DMS79 (cell line): ENCODE data around the gene ANKRD65.
"Not testable (repeated sequence)": the region's sequence is repeated elsewhere in the genome, so short reads cannot be mapped to it uniquely, and the experiment has no call there.

Source experiments
- DNase-seq: peaks from one replicate; lab custom pipeline; 2025; lab: John Stamatoyannopoulos, UW

Gene ANKRD65

DNA sequence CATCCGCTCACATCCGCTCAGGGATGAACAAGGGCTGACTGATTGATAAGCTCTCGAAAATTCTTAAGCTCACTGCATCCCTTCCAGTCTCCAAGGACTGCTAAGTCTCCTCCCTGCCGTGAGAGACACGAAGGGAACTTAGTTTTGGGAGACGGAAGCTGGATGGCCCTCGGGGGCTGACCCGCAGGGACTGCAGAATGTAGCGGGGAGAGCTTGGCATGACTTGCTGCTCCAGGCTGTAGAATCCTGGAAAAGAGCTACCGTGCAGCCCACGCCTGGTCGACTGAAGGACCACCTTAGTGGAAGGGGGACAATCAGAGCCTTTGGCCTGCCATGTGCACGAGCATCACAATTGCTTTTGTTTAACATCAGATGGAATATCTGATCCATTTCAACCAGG lies 5.3 kb downstream of the ANKRD65 start:
- no peak for DNase-seq

DNA sequence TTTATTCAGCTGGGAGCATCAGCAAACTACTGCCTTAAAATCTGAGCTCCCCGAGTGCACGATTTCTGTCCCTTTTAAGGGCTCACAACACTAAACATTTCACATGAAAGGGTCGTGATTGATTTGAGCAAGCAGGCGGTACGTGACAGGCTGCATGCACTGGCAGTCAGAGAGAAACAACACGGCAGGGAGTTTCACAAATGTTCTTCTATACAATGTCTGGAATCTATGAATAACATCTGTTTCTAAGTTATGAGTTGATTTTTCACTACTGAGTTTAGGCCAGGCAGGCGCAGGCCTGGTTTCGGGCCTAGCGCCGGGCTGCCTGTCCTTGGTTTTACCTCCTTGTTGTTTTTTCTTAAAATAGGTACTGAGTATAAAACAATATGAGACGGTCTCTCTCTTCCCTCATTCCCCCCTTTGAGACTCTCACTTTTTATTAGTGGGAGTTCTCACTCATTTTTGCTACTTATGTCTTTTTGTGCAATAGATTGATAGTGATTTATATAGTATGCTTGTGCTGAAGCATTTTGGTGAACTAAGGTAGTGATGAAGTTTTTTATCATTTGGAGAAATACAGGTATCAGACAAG lies 8.7 kb downstream of the ANKRD65 start:
- not testable (repeated sequence) for DNase-seq

- no peak for DNase-seq
These were observed 9.4 kb downstream of the ANKRD65 start for GRCh38 chr1:1411626-1412025.

- not testable (repeated sequence) for DNase-seq
These were observed 10.8 kb downstream of the ANKRD65 start for GRCh38 chr1:1410238-1410637.

DNA sequence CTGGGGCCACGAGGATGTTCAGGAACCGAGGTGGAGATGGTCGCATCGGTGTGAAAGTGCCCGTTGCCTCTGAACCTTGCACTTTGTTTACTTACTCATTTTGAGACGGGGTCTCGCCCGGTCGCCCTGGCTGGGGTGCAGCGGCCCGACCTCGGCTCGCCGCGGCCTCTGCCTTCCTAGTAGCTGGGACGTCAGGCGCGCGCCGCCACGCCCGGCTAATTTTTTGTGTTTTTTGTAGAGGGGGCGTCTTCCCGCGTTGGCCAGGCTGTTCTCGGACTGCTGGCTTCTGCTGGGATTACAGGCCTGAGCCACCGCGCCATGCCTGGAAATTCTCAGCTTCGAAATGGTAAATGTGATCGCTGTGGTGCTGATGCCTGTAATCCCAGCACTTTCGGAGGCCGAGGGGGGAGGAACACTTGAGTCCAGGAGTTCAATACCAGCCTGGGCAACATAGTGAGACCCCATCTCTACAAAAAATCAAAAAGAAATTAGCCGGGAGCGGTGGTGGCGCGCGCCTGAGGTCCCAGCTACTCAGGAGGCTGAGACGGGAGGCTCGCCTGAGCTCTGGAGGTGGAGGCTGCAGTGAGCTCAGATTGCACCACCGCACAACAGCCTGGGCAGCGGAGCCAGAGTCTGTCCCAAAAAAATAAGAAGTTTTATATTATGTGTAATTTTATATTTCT lies 13.3 kb downstream of the ANKRD65 start:
- DNase-seq: no peak

GRCh38 chr1:1406821-1407635 lies 14.0 kb downstream of the ANKRD65 start, which contains the start of gene MRPL20:
MRPL20 (minus strand) TSS chr1:1407293; CDS start chr1:1407217, 76 bp downstream.
- DNase-seq: peak; percentile 86

GRCh38 chr1:1406101-1406820 lies 14.8 kb downstream of the ANKRD65 start:
- no peak for DNase-seq

DNA sequence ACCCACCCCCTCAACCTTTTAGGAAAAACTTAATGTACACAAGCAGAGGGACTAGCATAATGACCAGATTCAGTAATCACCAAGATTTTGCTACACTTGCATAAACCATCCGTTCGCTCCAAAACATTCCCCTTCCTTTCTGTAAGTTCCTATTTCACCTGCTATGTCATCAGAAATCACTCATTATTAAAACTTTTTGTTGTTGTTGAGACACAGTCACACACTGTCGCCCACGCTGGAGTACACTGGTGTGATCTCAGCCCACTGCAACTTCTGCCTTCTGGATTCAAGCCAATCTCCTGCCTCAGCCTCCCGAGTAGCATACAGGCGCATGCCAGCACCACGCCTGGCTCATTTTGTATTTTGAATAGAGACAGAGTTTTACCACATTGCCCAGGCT lies 17.4 kb downstream of the ANKRD65 start:
- no peak for DNase-seq

DNA sequence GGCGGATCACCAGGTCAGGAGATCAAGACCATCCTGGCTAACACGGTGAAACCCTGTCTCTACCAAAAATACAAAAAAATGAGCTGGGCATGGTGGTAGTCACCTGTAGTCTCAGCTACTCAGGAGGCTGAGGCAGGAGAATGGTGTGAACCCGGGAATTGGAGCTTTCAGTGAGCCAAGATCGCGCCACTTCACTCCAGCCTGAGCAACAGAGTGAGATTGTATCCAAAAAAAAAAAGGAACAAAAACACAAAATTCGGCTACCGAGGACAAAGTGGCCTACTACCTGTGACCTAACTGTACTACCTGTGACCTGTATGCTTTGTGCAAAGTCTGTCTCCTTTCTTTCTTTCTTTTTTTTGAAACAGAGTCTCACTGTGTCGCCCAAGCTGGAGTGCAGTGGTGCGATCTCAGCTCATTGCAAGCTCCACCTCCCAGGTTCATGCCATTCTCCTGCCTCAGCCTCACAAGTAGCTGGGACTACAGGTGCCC lies 18.1 kb downstream of the ANKRD65 start:
- not testable (repeated sequence) for DNase-seq

DNA sequence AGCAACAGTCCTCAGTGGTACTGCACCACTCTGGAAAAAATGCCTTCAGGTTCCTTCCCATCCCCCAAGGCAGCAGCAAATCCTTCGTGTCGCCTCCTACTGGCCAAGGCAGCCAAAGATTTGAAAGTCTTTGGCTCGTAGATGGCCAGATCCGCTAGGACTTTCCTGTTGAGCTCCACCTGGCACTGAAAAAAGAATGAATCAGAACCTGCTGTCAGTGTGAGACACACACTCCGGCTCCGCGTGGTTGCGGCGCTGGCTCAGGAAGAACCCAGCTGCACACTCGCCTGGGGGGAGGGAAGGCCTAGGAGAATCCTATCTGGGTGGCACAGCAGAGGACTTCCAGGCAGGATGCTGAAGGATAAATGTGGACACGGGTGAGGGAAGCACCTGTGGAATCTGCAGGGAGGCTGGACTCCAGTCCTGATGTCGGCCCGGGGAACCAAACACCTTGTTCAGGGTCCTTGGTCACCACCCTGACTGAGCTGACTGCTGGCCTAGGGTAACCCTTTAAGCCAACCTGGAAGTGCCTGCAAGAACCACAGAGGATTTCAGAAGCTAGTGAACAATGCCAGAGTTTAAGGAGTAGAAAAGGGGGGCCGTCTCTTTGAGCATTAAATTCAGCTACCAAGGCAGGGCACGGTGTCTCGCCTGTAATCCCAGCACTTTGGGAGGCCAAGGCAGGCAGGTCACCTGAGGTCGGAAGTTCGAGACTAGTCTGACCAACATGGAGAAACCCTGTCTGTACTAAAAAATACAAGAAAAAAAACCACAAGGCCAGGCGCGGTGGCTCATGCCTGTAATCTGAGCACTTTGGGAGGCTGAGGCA lies 18.8 kb downstream of the ANKRD65 start:
- no peak for DNase-seq

DNA sequence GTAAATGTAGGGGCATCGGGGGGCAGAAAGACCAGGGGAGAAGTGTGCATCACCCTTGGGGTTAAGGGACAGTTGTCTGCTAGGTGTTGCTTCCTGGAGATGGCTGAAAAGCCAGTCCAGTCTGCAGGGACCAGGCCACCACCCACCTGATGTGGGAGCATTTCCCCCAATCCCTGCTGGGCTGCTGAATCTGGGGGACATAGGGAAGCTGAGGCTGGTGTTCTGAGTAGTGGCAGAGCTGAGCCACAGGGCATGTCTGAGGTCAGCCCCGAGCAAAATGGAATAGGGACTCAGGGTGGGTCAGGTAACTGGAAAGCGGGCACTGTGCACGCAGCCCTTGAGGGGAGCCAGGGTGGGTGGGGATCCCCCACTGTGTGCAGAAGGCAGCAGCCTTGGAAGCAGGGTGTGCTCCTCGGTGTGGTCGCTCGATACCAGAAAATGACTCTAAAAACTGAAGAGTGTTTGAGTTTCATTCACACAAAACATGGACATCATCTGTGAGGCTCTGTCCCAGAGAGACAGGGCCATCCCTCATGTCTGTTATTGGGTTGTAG lies 19.5 kb downstream of the ANKRD65 start:
- DNase-seq: no peak

DNA sequence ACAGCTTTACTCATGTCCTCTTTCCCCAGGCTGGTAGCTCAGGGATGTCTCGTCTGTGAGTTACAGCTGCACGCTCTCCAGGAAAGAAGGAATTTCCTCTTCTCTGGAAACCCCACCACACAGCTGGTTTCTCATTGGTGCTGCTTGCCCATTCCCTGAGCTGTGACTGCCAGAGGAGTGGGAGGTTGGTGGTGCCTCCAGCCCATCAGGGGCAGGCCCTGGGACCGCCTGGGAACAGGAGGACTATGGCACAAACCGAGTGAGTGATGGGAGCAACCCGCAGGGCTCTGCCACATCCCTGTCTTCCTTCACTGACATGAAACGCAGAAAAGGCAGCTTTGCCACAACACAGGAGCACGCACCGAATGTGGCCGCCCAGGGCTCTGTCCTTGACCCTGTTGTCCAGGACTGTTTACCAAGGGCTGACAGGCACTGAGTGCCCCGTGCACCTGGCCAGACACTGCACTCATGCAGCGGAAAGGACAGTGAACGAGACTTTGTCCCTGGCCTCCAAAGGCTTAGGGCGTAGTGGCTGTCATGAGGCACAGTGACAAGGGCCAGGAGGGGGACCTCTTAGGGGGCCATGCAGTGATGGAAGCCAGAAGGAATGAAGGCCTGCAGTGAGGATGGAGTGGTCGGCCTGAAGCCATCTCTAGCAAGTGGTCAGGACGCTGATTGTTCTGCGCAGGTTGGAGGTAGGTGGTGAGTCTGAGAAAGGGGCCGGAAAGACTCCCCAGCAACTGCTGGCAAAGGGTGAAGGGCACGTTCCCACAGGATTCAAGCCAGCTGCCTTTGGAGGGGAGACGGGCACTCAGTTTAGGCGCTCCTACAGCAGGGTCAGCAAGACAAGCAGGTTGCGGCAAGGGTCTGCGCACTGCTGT lies 20.3 kb downstream of the ANKRD65 start:
- no peak for DNase-seq

GRCh38 chr1:1399872-1400575 lies 21.1 kb downstream of the ANKRD65 start:
- no peak for DNase-seq

- DNase-seq: peak; percentile 94
These were observed 21.7 kb downstream of the ANKRD65 start, which contains the start of gene CCNL2 for GRCh38 chr1:1399187-1399871. CCNL2 (minus strand) TSS chr1:1399335; CDS start chr1:1399306, 29 bp downstream.

DNA sequence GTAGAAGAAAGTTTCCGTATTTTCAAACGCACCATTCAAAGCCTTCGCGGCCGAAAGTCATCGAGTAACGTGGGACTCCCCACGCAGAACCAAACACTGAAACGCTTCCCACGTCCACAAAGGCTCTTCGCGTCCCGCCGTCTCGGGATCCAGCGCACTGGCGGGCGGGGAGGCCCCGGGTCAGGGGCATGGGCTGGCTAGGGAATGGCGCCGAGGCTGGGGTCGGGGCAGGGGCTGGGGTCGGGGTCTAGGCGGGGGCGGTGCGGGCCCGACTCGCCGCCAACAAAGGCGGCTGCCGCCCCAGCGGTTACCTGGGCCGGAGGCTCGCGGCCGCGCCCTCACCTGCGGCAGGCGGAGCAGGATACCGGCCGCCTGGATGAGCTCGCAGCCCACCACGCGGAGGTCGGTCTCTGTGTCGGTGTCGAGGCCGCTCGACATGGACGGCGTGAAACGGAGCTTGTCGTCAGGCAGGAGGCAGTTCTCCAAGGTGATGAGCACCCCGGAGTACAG lies 22.3 kb downstream of the ANKRD65 start:
- DNase-seq: no peak

GRCh38 chr1:1397839-1398523 lies 23.1 kb downstream of the ANKRD65 start:
- no peak for DNase-seq

GRCh38 chr1:1395166-1395565 lies 25.9 kb downstream of the ANKRD65 start:
- DNase-seq: no peak

- DNase-seq: no peak
These were observed 27.0 kb downstream of the ANKRD65 start for GRCh38 chr1:1394116-1394515.
